ENCODE measurements around the gene KCTD4.
"Not testable (repeated sequence)": the region's sequence is repeated elsewhere in the genome, so short reads cannot be mapped to it uniquely, and the experiment has no call there.

Gene KCTD4

GRCh38 chr13:45200701-45201232 is at the start of gene KCTD4:
Gene KCTD4 (minus strand): TSS chr13:45201045. CDS start chr13:45194567, 6,478 bp downstream.
- DNase-seq: no peak

GRCh38 chr13:45249662-45250061 is 48.8 kb upstream of the KCTD4 start:
- no peak for DNase-seq

DNA sequence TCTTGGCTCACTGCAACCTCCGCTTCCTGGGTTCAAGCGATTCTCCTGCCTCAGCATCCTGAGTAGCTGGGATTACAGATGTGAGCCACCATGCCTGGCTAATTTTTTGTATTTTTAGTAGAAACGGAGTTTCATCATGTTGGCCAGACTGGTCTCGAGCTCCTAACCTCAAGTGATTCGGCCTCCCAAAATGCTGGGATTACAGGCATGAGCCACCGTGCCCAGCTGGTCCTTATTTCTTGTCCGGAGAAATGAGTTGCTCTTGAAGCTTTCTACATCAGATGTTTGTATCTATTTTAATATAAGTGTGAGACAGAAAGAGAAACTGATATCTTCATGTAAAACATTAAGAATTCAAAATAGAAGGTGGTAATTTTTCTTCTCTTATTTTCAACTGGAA is 43.9 kb upstream of the KCTD4 start:
- not testable (repeated sequence) for DNase-seq

DNA sequence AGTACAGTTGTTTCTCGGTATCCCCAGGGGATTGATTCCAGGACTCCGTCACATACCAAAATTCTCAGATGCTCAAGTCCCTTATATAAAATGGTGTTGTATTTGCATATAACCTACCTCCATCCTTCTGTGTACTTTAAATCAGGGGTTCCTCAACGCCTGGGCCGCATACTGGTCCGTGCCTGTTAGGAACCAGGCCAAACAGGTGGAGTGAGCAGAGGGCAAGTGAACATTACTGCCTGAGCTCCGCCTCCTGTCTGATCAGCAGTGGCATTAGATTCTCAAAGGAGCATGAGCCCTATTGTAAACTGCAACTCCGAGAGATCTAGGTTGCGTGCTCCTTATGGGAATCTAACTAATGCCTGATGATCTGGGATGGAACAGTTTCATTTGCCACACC is 42.2 kb upstream of the KCTD4 start:
- no peak for DNase-seq

- DNase-seq: no peak
Observed at GRCh38 chr13:45242524-45242923, 41.7 kb upstream of the KCTD4 start.

- DNase-seq: no peak
Observed at GRCh38 chr13:45242070-45242469, 41.2 kb upstream of the KCTD4 start.

DNA sequence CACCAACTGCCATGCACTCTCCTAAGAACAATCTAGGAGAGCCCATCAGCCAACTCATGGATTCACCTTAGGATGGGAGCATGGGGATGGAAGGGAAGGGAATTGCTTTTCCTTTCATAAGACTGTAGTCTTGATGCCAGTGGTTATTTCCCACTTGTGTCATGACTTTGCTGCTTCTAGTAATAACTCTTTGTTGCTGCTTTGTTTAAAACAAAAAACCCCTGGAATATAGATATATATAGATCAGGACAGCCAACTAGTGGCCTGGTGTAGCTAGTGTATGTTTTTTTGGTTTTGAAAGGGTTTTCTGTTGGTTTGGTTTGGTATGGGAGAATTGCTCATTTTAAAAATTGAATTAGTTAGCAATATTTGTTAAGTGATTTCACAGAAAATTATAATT is 39.3 kb upstream of the KCTD4 start:
- DNase-seq: no peak

DNA sequence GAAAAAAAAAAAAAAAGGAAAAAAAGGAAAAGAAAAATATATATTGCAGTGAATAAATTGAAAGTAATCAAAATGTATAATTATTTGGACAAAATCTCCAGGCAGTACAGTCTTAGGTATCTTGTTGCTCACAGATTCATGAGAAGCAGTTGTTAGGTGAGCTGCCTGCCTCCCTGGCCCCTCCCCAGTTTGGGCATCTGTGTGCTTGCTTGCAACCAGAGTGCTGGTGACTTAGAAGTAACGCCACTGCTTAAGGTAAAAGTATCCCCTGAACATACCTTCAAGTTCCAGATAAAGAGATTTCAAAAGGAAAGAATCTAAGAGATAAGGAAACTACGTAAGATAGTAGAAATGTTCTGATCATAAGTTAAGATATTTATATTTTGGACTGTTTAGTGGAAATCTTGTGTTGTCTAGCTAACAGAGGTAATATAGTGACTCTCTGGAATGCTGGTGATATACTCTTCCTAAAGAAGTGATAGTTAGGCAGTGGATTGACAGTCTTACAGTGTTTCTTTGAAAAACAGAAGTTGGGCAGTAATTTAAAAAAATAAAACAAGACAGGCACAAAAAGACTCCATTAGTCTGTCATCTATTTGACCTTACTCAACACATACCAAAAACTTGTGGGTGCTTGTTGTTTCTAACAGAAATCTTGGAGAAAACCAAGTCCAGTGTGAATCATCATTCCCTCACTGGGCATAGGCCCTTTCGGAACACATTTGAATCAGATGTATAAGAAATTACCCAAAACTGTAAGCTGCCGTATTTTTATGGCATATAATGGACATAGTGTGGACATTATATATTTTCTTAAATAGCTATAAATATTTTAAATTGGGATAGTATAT is 38.3 kb upstream of the KCTD4 start:
- no peak for DNase-seq

DNA sequence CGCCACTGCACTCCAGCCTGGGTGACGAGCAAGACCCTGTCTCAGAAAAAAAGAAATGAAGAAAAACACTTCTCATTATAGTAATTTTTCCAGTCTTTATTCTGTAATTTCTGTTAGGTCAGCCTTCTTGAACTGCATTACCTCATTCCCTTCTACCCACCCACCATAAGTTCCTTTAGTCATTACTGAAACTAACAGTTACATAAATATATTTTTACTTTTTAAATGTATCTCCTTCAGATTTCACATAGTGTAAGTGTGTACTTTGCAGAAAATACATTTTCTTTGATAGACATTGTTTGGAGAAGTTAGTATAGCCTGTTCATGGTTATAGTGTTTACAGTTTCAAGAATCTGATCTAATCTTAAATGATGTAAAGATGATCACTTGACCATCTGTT is 31.7 kb upstream of the KCTD4 start:
- no peak for DNase-seq

- DNase-seq: no peak
Observed at GRCh38 chr13:45231722-45232121, 30.9 kb upstream of the KCTD4 start.

GRCh38 chr13:45231305-45231704 is 30.5 kb upstream of the KCTD4 start:
- DNase-seq: no peak

GRCh38 chr13:45229172-45229571 is 28.3 kb upstream of the KCTD4 start:
- no peak for DNase-seq

GRCh38 chr13:45228002-45228401 is 27.2 kb upstream of the KCTD4 start:
- DNase-seq: no peak

DNA sequence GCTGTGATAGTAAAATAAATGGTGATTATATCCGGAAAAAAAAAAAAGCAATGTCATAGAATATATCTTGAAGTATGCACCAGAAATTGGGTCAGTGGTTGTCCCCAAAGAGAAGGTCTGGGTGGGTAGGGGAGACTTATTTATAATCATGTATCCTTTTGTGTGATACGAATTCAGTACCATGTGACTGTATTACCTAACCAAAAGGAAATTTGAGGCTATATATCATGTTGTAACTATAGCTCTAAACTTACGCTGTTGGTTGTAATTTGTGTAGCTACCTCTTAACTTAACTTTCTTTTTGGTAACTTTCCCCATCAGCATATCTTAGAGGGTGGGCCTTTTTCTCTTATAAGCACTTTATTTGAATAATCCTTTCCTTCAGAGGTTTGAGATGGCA is 25.2 kb upstream of the KCTD4 start:
- DNase-seq: no peak

DNA sequence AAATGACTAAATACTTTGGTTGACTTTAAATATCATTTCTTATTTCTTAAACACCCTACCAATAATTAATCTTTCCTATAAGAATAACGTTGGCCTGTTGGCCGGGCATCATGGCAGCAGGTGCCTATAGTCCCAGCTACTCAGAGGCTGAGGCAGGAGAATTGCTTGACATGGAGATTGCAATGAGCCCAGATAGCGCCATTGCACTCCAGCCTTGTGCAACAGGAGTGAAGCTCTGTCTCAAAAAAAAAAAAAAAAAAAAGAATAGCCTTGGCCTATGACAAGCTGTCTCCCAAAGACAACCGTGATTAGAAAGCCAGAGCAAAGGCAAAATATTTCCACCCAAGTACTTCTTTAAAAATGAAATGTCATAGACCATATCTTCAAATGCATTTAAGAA is 24.5 kb upstream of the KCTD4 start:
- DNase-seq: no peak

- DNase-seq: no peak
Observed at GRCh38 chr13:45224176-45224575, 23.3 kb upstream of the KCTD4 start.

DNA sequence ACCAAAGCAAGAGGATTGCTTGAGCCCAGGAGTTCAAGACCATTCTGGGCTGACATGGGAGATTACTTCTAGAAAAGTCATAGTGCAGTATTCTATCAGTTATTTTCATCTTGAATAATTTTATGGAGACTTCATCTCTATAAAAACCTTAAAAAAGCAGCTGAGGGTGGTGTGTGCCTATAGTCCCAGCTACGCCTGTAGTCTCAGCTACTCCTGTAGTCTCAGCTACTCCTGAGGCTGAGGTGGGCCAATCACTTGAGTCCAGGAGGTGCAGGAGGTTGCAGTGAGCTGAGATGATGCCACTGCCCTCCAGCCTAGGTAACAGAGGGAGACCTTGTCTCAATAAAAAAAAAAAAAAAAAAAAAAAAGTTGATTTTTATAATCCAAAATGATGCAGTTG is 22.1 kb upstream of the KCTD4 start:
- DNase-seq: no peak

GRCh38 chr13:45222516-45222915 is 21.7 kb upstream of the KCTD4 start:
- DNase-seq: no peak

DNA sequence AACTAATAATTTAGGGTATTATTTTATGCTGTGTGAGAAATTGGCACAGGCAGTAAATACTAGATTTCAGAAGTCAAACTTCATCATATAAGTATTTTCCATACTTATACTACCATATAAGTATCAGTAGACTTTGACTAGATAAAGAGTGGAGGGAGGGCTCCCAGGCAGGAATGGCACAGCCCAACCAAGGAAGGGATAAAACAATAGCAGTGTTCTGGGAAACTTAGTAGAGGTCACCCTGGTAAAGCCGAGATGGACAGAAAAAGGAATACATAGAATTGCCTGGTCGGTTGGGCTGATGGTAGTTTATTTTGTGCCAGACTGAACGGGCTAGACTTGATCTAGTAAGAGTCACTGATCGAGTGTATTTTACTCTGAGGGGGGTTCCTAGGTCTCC is 19.6 kb upstream of the KCTD4 start:
- DNase-seq: no peak

DNA sequence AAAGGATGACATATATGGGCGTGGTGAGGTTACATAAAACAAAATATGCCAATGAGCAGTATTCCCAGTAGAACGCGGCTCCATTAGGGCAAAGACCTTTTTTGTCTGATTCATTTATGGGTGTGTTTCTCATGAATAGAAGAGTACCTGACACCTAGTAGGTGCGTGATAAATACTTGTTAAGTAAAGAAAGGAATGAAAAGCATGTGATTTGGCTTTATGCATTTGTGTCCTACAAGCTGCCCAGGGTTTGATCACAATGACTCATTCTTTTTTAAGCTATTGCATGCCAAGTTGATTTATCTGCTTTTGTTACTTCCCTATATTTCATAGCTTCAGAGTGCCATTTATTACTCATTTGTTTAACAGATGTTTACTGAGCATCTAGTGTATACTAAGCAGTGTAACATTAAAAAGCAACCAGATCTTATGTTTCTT is 19.1 kb upstream of the KCTD4 start:
- no peak for DNase-seq

DNA sequence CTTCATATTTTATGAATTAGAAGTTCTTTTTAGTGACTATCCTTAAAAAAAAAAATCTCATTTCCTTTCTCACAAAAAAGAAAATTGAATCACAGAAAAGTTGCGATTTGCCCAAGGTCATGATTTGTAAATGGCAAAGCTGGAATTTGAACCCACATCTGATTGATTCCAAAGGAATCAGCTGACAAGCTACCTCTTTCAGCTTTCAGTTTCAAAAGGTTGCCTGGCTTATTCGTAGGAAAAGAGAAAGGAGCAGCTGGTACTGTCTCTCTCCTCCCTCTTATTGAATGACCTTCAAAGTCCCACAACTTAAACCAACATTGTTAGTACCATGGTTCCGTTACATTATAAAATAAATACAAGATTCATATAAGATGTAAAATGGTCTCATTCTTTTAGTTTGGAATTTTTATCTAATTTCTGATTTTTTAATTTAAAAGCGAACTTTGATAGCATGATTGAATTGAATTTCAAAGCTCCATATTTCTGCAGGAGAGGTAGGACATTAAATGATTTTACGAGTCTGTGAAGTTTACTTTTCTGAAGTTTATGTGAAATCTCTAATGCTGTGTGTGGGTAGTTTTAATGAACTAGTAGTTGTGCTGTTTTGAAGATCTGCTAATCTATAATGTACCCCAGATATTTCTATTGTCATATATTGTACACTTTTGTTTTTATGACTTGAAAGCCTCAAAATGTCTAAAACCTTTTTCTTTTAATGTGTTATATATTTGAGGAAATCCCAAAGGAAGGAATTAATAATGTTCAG is 18.5 kb upstream of the KCTD4 start:
- DNase-seq: no peak

DNA sequence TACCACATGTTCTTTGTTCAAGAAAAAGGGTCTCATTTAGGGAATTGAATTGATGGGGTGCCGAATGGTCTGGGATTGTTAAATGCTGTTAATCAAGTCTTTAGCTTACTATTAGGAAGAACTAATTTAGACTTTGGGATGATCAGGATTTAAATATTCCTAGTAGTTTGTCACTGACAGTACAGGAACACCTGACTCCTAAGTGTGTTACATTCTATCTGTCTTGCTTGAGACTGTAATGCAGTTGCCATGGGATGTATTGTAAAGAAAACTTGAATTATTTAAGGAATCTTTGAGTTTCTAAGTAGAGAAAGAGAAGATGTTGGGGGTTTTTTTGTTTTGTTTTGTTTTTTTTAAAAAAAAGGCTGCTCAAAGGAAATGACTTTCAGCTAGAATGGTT is 17.8 kb upstream of the KCTD4 start:
- DNase-seq: no peak

DNA sequence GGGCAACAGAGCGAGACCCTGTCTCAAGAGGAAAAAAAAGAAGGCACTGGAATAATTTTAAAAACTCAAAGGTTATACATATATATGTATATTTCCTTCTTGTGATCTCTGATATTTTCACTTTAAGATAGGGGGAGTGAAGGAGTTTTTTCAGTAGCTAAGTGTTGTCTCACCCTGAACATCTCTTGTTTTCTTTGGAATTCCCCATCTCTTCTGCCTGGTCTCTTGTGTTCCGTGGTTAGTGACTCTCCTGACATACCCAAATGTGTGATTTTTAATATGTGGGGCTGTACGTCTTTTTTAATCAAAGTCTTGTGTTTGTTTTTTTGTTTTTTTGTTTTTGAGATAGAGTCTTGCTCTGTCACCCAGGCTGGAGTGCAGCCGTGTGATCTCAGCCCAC is 15.3 kb upstream of the KCTD4 start:
- no peak for DNase-seq
